Pancreas (tissue), 10 donors: ENCODE data around the gene HCCS. TPM values are rescaled to one million over a fixed set of nuclear protein-coding genes. Genes with fewer than 3 reads are reported as not detected.

Experiments used
- ATAC-seq, 4 donors: fragments of 200-7000 bp; cut with Tn5 transposase; one replicate each; pipeline versions ENCODE4 v1.8.0 to v1.9.1; 2020; ENCODE audit warnings: mild to moderate bottlenecking in 4 of 4, moderate library complexity in 4 of 4
- DNase-seq, 6 donors: peaks; one replicate each; pipeline ENCODE4 v3.0.0-alpha.2; 2020
- FAIRE-seq: peaks from 2 replicates; lab custom pipeline; 2012; peaks lifted over from hg19 to GRCh38; lab: Jason Lieb, UNC
- H3K27ac ChIP-seq, 4 donors: fragments of 200-600 bp; sonication (generic); 1 replicate in 3 of 4; 2 replicates in 1 of 4; pipeline versions ENCODE4 v1.5.0 to v1.8.0; 2020
- H3K27me3 ChIP-seq, 4 donors: fragments of 200-600 bp; one replicate each; pipeline ENCODE4 v1.8.0; 2021
- H3K36me3 ChIP-seq, 3 donors: fragments of 200-600 bp; sonication (generic) in 1 of 3; one replicate each; pipeline versions ENCODE4 v1.5.0 to v1.8.0; 2020 to 2021
- H3K4me1 ChIP-seq, 3 donors: fragments of 200-600 bp; one replicate each; pipeline ENCODE4 v1.8.0; 2021
- H3K4me3 ChIP-seq, 4 donors: fragments of 200-600 bp; sonication (generic) in 2 of 4; one replicate each; pipeline versions ENCODE4 v1.5.0 to v1.8.0; 2020 to 2021
- H3K9me3 ChIP-seq, 4 donors: fragments of 200-600 bp; one replicate each; pipeline ENCODE4 v1.8.0; 2021
- CTCF ChIP-seq, 4 donors: fragments of 200-600 bp; sonication (generic) in 3 of 4; IDR thresholded peaks; one replicate each; pipeline versions ENCODE4 v1.5.0 to v1.8.0; 2021; ENCODE audit warnings: antibody characterized with exemption in 4 of 4
- WGBS, 2 donors: extraction: QIAGEN DNeasy Blood & Tissue Kit; methylation state at CpG; one replicate each; pipeline ENCODE4 v1.1.7; 2013; 5-methylcytosine and 5-hydroxymethylcytosine counted together
- intact Hi-C, 3 donors: fragments of 100-400 bp; cut with DNase I; formaldehyde crosslinking; loops; one replicate each; pipeline versions ENCODE4 v1.11.1 to v1.14.2; 2022
- polyA plus RNA-seq, 2 donors: library from polyadenylated mRNA; stranded (reverse); fragments of 200-250 nt; gene quantifications; one replicate each; pipeline ENCODE4 v1.2.3, GENCODE V29; 2013
- total RNA-seq, 6 donors: library from RNA; stranded (reverse); fragmentation: NEBNext Ultra II Directional in 4 of 6; extraction: Animal tissue kit (Norgen Biotek cat#: 25700) in 4 of 6; gene quantifications; one replicate each; pipeline versions ENCODE4 v1.2.1 to v1.2.4, GENCODE V29; 2021 to 2023
- donor health status: healthy with polysubstance abuse.
- donor health status: DM: no; HTN: no; CAD: no; lungs with moderate emphysema.
- donor health status: DM: no; HTN: no; CAD: no.
- donor health status: control.
- donor health status: control.
- donor health status: Bipolar disorder and iron deficiency.
- donor health status: DM: yes; HTN: yes; CAD: no.
- donor health status: DM: no; HTN: no; CAD: no.
- donor health status: DM: no; HTN: no; CAD: no.
- donor health status: DM: yes; HTN: yes; CAD: no.

The HCCS gene
- total and polyA plus RNA-seq, 8 donors = 3.2 to 9.2 (median 6.4) TPM

- no peak overlapping the region for H3K27ac ChIP-seq
- H3K27me3 ChIP-seq = peaks cover 0 to 3% (median 0%) of the 10 kb centered on the region in 4 donors
- no peaks in the 10 kb centered on the region for H3K4me1 ChIP-seq
- no peaks in the 10 kb centered on the region for H3K9me3 ChIP-seq
- TF ChIP-seq CTCF (IDR thresholded peaks at IDR 0.05) = no peak
- DNase-seq (no peak), ATAC-seq (no peak), FAIRE-seq (no peak)
- intact Hi-C loops = no loop called here
- no peaks in the 10 kb centered on the region for H3K36me3 ChIP-seq
- WGBS, 2 donors = 60 to 86% methylated on average over 4 of the region's 4 CpGs
- H3K4me3 ChIP-seq = no peak overlapping the region
Measured at GRCh38 chrX:11105080-11105479, 6.1 kb upstream of the HCCS start.

GRCh38 chrX:11108253-11108941 is 2.7 kb upstream of the HCCS start:
- ATAC-seq (no peak), DNase-seq (no peak), FAIRE-seq (no peak)
- intact Hi-C loops = no loop called here
- Histone ChIP-seq H3K36me3 (no peaks in the 10 kb centered on the region), H3K9me3 (no peaks in the 10 kb centered on the region), H3K27me3 (peaks cover 0 to 3% (median 0%) of the 10 kb centered on the region in 4 donors), H3K4me1 (no peaks in the 10 kb centered on the region), H3K27ac (no peak overlapping the region), H3K4me3 (no peak overlapping the region)
- TF ChIP-seq CTCF (IDR thresholded peaks at IDR 0.05) = no peak
- WGBS, 2 donors = 74 to 86% methylated on average over 4 of the region's 4 CpGs

- Histone ChIP-seq H3K27me3 (peaks cover 0 to 3% (median 0%) of the 10 kb centered on the region in 4 donors), H3K27ac (no peak overlapping the region), H3K36me3 (no peaks in the 10 kb centered on the region), H3K4me3 (no peak overlapping the region), H3K4me1 (no peaks in the 10 kb centered on the region), H3K9me3 (no peaks in the 10 kb centered on the region)
- 80 to 89% methylated on average over 2 of the region's 2 CpGs for WGBS, 2 donors
- DNase-seq (no peak), FAIRE-seq (no peak), ATAC-seq (no peak)
- TF ChIP-seq CTCF (IDR thresholded peaks at IDR 0.05) = no peak
- intact Hi-C loops = no loop called here
Measured at GRCh38 chrX:11109968-11110367, 1.2 kb upstream of the HCCS start.

- intact Hi-C loops = no loop called here
- TF ChIP-seq CTCF (IDR thresholded peaks at IDR 0.05) = no peak
- H3K9me3 ChIP-seq = no peaks in the 10 kb centered on the region
- H3K36me3 ChIP-seq = no peaks in the 10 kb centered on the region
- no peaks in the 10 kb centered on the region for H3K4me1 ChIP-seq
- peak overlapping the region; percentile 41 to 58 (median 52) for H3K4me3 ChIP-seq
- H3K27me3 ChIP-seq = no peaks in the 10 kb centered on the region
- no peak for FAIRE-seq
- 21 to 47% methylated on average over 9 of the region's 9 CpGs for WGBS, 2 donors
- DNase-seq = no peak
- no peak for ATAC-seq
- no peak overlapping the region for H3K27ac ChIP-seq
Measured at GRCh38 chrX:11111947-11112346, 815 bp downstream of the HCCS start.

GRCh38 chrX:11113731-11114130 is 2.6 kb downstream of the HCCS start:
- ATAC-seq = no peak
- Histone ChIP-seq H3K27me3 (no peaks in the 10 kb centered on the region), H3K4me3 (no peak overlapping the region), H3K36me3 (peaks cover 0 to 12% (median 0%) of the 10 kb centered on the region in 3 donors), H3K4me1 (no peaks in the 10 kb centered on the region), H3K27ac (no peak overlapping the region), H3K9me3 (no peaks in the 10 kb centered on the region)
- intact Hi-C loops = no loop called here
- FAIRE-seq = no peak
- DNase-seq = no peak
- TF ChIP-seq CTCF (IDR thresholded peaks at IDR 0.05) = no peak
